Activated CD4-positive, alpha-beta T cell treated with anti-CD3 and anti-CD28 coated beads for 48 hours (primary cell): Measurements from ENCODE around the gene KRTAP6-2.

ENCODE experiments used
- DNase-seq: peaks from one replicate; pipeline ENCODE4 v3.0.0-alpha.2; 2020

KRTAP6-2 gene

GRCh38 chr21:30563630-30564029 lies 35.1 kb downstream of the KRTAP6-2 start:
- DNase-seq, result no peak

GRCh38 chr21:30563072-30563471 lies 35.6 kb downstream of the KRTAP6-2 start:
- no peak for DNase-seq

- no peak for DNase-seq
Observed at GRCh38 chr21:30561957-30562356, 36.7 kb downstream of the KRTAP6-2 start.

GRCh38 chr21:30561264-30561895 lies 37.3 kb downstream of the KRTAP6-2 start, which contains the start of gene KRTAP19-7:
Gene KRTAP19-7 (minus strand): TSS chr21:30561314. CDS start chr21:30561289, 25 bp downstream.
- DNase-seq, result no peak

GRCh38 chr21:30555095-30555494 lies 43.6 kb downstream of the KRTAP6-2 start:
- DNase-seq, result no peak

GRCh38 chr21:30552782-30553181 lies 45.9 kb downstream of the KRTAP6-2 start:
- DNase-seq, result no peak
